RCC 7860 (cell line): ENCODE measurements around the gene MS4A5.

Experiments used
- DNase-seq: peaks from one replicate; pipeline ENCODE4 v3.0.0-alpha.2; 2015; ENCODE audit warnings: low spot score
- FAIRE-seq: peaks from 2 replicates; lab custom pipeline; 2012; peaks lifted over from hg19 to GRCh38; lab: Jason Lieb, UNC

MS4A5 gene

DNA sequence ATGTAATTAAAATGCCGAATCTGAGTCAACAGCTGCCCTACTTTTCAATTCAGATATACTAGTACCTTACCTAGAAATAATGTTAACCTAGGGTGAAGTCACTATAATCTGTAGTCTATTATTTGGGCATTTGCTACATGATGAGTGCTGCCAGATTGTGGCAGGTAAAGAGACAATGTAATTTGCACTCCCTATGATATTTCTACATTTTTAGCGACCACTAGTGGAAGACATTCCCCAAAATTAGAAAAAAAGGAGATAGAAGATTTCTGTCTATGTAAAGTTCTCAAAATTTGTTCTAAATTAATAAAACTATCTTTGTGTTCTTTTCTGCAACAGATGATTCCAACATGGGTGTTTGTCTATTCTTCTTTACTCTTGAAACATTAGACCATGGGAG, 40.4 kb downstream of the MS4A5 start:
- no peak for FAIRE-seq

DNA sequence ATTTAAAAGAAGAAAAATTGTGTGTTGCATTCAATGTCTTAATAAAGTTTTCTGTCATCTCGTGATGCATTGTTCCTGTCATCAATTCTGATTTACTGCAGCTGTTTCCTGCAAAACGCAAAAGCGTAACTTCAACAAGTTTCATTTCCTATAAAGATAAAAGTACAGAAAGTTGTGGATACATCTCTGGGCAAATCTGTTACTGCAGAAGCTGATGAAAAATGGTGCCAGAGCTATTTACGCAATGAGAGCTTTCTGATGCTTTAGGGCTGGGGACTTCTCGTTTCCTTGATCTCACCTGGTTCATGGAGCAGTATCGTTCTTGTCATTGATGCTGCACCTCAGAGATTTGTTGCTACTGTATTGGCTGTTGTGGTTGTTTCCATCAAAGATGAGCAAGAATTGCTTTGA, 47.7 kb downstream of the MS4A5 start:
- DNase-seq (no peak), FAIRE-seq (no peak)

More for the DNA sequence above, 40.4 kb downstream of the MS4A5 start:
- no peak for DNase-seq

DNA sequence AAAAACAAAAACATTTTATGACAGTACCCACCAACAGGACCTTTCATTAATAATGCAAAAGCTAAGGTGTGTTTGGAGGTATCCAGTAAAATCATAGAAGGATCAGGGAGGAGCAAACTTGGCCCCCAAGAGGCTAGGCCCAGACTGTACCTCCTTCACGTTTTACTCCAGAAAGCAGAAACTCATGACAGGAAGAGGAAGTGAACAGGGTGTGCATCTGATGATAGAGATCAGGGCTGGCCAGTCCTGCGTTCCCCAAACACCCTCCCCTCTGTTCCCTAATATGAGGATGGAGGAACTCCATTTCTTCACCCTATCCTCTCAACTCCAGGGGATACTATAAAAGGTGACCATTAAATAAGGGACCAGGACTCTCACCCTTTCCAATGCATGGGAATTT, 53.0 kb downstream of the MS4A5 start:
- FAIRE-seq (no peak), DNase-seq (no peak)

DNA sequence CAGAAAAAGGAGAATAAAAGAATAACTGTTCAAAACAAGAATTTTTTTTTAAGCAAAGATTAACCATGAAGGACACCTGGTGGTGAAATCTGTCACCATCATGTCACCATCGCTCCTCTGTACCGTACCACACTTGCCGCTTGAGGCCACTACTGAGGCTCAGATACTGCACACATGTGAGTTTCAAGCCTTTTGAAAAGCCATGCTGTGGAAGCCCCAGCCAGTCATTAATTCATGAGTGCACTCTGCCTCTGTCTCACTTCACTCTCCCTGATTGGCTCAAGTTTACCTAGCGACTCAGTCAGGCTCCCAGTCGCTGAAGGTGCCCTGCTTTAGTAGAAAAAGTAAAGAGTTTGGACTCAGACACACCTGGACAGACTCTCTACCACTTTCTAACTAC, 56.6 kb downstream of the MS4A5 start:
- no peak for FAIRE-seq

DNA sequence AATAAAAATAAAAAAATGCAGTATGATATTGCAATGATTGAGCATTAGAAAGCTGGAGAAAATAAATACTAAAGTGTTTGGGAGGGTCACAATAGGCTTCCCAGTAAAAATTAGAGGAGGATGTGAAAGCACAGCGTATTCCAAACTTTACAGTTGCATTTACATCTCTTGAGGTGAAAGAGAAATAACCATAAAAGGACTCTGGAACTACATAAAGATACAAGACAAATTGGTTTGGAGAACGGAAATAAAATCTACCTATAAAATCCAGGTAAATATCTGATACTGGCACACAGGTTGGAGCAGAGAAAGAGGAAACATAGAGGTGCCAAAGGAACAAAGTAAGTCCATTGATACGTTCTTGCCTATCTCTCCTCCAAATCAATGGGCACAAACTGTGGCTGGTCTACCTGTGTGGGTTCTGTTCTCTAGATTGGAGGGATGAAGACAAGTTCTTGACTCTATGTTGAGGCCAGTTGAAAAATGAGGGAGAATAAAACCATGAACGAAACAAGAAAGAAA, 63.2 kb downstream of the MS4A5 start, which contains the start of gene MS4A12:
MS4A12 (plus strand) TSS at position 291 of the 522 bp plus-strand sequence. CDS start 4,541 bp downstream, outside the sequence.
- FAIRE-seq = no peak
- DNase-seq = no peak

More for the DNA sequence above, 56.6 kb downstream of the MS4A5 start:
- peak; percentile 14 for DNase-seq

DNA sequence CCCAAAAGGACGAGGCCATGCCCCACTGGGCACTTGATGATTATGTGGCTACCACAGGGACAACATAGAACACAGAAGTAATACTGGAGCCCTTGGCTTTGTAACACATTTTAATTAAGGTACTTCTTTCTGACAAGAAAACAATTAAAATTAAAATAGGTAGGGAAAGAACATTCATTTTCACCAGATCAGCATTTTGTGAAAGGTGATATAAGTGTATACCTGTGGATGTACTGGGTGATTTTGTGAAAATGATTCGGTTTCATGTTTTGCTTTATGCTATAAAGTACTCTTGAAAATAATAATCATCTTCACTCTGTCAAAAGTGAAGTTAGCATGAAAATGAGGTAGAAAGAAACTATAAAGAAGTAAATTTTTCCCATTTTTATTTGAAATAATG, 64.1 kb downstream of the MS4A5 start:
- no peak for FAIRE-seq

More for the DNA sequence above, 64.1 kb downstream of the MS4A5 start:
- DNase-seq = no peak
